Ovary (tissue), 9 donors: ENCODE data around the gene GLYR1. TPM values are rescaled to one million over a fixed set of nuclear protein-coding genes. Genes with fewer than 3 reads are reported as not detected.
A peak's percentile ranks its signal among the peaks of the same experiment; 100 is the strongest.

Source experiments
- DNase-seq, 5 donors: peaks; one replicate each; pipeline ENCODE4 v3.0.0-alpha.2; 2019 to 2020
- H3K27ac ChIP-seq, 2 donors: fragments of 200-600 bp; one replicate each; pipeline versions ENCODE4 v1.5.1 to v1.8.0; 2019 to 2022
- H3K27me3 ChIP-seq: fragments of 200-600 bp; one replicate; pipeline ENCODE4 v1.8.0; 2022
- H3K36me3 ChIP-seq: fragments of 200-600 bp; sonication (generic); one replicate; pipeline ENCODE4 v1.5.1; 2019
- H3K4me1 ChIP-seq: one replicate; pipeline ENCODE4 v1.8.1; 2013; ENCODE audit warnings: mild to moderate bottlenecking, moderate library complexity; ENCODE audit not compliant: insufficient read depth
- H3K4me3 ChIP-seq: fragments of 200-600 bp; sonication (generic); one replicate; pipeline ENCODE4 v1.5.1; 2017
- H3K9me3 ChIP-seq, 2 donors: fragments of 200-600 bp in 1 of 2; sonication (generic) in 1 of 2; one replicate each; pipeline versions ENCODE4 v1.5.1 to v1.8.1; 2013 to 2019; ENCODE audit warnings: mild to moderate bottlenecking in 1 of 2, moderate library complexity in 1 of 2
- EP300 ChIP-seq: sonication (generic); formaldehyde crosslinking; IDR thresholded peaks from one replicate; pipeline ENCODE4 v1.6.1; 2017; ENCODE audit warnings: antibody characterized with exemption
- POLR2A ChIP-seq: fragments of 450-650 bp; IDR thresholded peaks from one replicate; pipeline ENCODE4 v1.6.1; 2017; ENCODE audit warnings: antibody characterized with exemption, mild to moderate bottlenecking, moderate library complexity
- WGBS, 3 donors: extraction: QIAGEN DNeasy Blood & Tissue Kit in 1 of 3; methylation state at CpG; one replicate each; pipeline versions ENCODE4 v1.1.5 to v1.1.7; 2013 to 2017; 5-methylcytosine and 5-hydroxymethylcytosine counted together
- intact Hi-C, 4 donors: fragments of 100-400 bp; cut with DNase I; formaldehyde crosslinking; loops; one replicate each; pipeline versions ENCODE4 v1.11.0 to v1.15.1; 2022 to 2023
- polyA plus RNA-seq, 2 donors: library from polyadenylated mRNA; stranded (reverse); fragments of 200-250 nt in 1 of 2; fragments of 350-450 nt in 1 of 2; fragmentation: Illumina TruSeq in 1 of 2; extraction: RNeasy Lipid Tissue Mini Kit (QIAGEN cat#74804) in 1 of 2; gene quantifications; one replicate each; pipeline ENCODE4 v1.2.3, GENCODE V29; 2013 to 2014
- total RNA-seq, 7 donors: library from RNA; depleted of rRNA in 2 of 7; stranded (reverse); fragments of >200 nt in 2 of 7; fragmentation: NEBNext Ultra II Directional in 3 of 7; extraction: Animal tissue kit (Norgen Biotek cat#: 25700) in 3 of 7; gene quantifications; one replicate each; pipeline versions ENCODE4 v1.1.0 to v1.2.4, GENCODE V29; 2016 to 2023
- TF ChIP-seq, protein P1 (sequence below), 3 donors: fragments of 450-650 bp in 2 of 3; fragments of 200-600 bp in 1 of 3; IDR thresholded peaks; one replicate each; pipeline versions ENCODE4 v1.5.1 to v1.8.0; 2016 to 2022; ENCODE audit warnings: antibody characterized with exemption in 3 of 3, mild to moderate bottlenecking in 1 of 3
- donor health status: DM: no; HTN: no; CAD: no; lungs with moderate emphysema.
- donor health status: DM: no; HTN: no; CAD: no.
- donor health status: Bipolar disorder and iron deficiency.
- donor health status: DM: yes; HTN: yes; CAD: no.
- donor health status: DM: no; HTN: no; CAD: no.
- donor health status: DM: yes; HTN: yes; CAD: no.

The GLYR1 gene
- total and polyA plus RNA-seq, 9 donors = 30.3 to 79.5 (median 69.7) TPM

- Histone ChIP-seq H3K9me3 (no peaks in the 10 kb centered on the region), H3K27me3 (no peaks in the 10 kb centered on the region), H3K36me3 (no peaks in the 10 kb centered on the region), H3K4me3 (no peak overlapping the region), H3K4me1 (peaks cover 12% of the 10 kb centered on the region), H3K27ac (no peak overlapping the region)
- intact Hi-C loops = no loop called here
- no peak for DNase-seq
- TF ChIP-seq EP300 = no peak
- TF ChIP-seq, protein P1, sequence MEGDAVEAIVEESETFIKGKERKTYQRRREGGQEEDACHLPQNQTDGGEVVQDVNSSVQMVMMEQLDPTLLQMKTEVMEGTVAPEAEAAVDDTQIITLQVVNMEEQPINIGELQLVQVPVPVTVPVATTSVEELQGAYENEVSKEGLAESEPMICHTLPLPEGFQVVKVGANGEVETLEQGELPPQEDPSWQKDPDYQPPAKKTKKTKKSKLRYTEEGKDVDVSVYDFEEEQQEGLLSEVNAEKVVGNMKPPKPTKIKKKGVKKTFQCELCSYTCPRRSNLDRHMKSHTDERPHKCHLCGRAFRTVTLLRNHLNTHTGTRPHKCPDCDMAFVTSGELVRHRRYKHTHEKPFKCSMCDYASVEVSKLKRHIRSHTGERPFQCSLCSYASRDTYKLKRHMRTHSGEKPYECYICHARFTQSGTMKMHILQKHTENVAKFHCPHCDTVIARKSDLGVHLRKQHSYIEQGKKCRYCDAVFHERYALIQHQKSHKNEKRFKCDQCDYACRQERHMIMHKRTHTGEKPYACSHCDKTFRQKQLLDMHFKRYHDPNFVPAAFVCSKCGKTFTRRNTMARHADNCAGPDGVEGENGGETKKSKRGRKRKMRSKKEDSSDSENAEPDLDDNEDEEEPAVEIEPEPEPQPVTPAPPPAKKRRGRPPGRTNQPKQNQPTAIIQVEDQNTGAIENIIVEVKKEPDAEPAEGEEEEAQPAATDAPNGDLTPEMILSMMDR (IDR thresholded peaks at IDR 0.05) = no peak
- no peak for TF ChIP-seq POLR2A
- 70 to 82% (median 71%) methylated on average over 25 to 26 of the region's 26 CpGs for WGBS, 3 donors
These were observed 46.2 kb upstream of the GLYR1 start for GRCh38 chr16:4893103-4893862.

GRCh38 chr16:4892361-4893102 is 45.4 kb upstream of the GLYR1 start:
- no peaks in the 10 kb centered on the region for H3K9me3 ChIP-seq
- no peak overlapping the region for H3K4me3 ChIP-seq
- TF ChIP-seq, protein P1 (IDR thresholded peaks at IDR 0.05) = no peak
- TF ChIP-seq EP300 (no peak), POLR2A (no peak)
- H3K36me3 ChIP-seq = no peaks in the 10 kb centered on the region
- DNase-seq = peak in 4 of 5 donors; percentile 46 to 77 (median 64)
- peak overlapping the region in 1 of 2 donors; percentile 3 for H3K27ac ChIP-seq
- WGBS, 3 donors = 9 to 17% (median 10%) methylated on average over 23 of the region's 23 CpGs
- H3K4me1 ChIP-seq = peaks cover 12% of the 10 kb centered on the region
- H3K27me3 ChIP-seq = no peaks in the 10 kb centered on the region
- intact Hi-C loops = no loop called here

- Histone ChIP-seq H3K27me3 (no peaks in the 10 kb centered on the region), H3K4me3 (no peak overlapping the region), H3K36me3 (no peaks in the 10 kb centered on the region), H3K4me1 (peaks cover 12% of the 10 kb centered on the region), H3K9me3 (no peaks in the 10 kb centered on the region), H3K27ac (peak overlapping the region in 1 of 2 donors; percentile 3)
- no peak for TF ChIP-seq POLR2A
- TF ChIP-seq, protein P1 (IDR thresholded peaks at IDR 0.05) = no peak
- TF ChIP-seq EP300 = no peak
- no peak for DNase-seq
- 39 to 65% (median 58%) methylated on average over 12 of the region's 12 CpGs for WGBS, 3 donors
- intact Hi-C loops = no loop called here
These were observed 44.8 kb upstream of the GLYR1 start for GRCh38 chr16:4891886-4892216.

DNA sequence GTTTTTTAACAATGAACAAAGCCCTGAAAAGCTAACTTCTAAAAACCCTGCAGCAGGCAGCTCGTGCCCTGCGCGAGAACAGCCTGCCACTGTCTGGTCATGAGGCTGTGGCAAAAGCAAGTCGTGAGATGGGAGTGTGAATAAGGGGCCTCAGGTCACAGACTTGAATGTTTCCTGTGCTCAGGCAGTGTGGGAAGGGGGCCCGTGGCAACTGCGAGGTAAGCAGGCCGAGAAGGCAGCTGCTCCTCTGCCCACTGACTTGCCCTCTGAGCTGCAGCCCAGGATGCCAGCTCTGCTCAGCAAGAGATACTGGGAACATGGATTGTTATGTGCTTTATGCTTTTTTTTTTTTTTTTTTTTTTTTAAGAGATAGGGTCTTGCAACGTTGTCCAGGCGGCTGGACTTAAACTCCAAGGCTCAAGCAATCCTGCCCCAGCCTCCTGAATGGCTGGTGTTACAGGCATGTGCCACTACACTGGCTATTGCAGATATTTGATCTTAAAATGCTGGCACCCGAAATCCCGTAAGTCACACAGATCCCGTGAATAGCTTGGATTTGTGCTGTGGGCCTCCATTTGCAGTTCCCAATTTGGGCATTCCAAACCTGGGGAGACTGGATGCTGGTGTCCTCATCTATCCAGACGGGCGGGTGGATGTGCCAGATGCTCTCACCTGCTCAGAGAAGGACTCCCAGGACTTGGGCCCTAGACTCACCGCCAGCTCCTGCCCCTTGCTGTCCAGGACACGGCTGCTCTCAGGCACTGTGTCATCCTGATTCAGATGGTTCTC is 44.2 kb upstream of the GLYR1 start:
- no peak overlapping the region for H3K27ac ChIP-seq
- H3K27me3 ChIP-seq = no peaks in the 10 kb centered on the region
- DNase-seq = no peak
- no peaks in the 10 kb centered on the region for H3K9me3 ChIP-seq
- H3K36me3 ChIP-seq = no peaks in the 10 kb centered on the region
- 79 to 90% (median 84%) methylated on average over 16 of the region's 16 CpGs for WGBS, 3 donors
- intact Hi-C loops = no loop called here
- TF ChIP-seq POLR2A (no peak), EP300 (no peak)
- TF ChIP-seq, protein P1 (IDR thresholded peaks at IDR 0.05) = no peak
- H3K4me1 ChIP-seq = peaks cover 12% of the 10 kb centered on the region
- H3K4me3 ChIP-seq = no peak overlapping the region
